GM12864 (cell line): Measurements from ENCODE around the gene SULT2A1.
"Not testable (repeated sequence)": the region's sequence is repeated elsewhere in the genome, so short reads cannot be mapped to it uniquely, and the experiment has no call there.

ENCODE experiments used
- DNase-seq: peaks from one replicate; pipeline ENCODE4 v3.0.0-alpha.2; 2011; ENCODE audit warnings: low read depth
- H3K4me3 ChIP-seq: 2 replicates; pipeline ENCODE4 v1.5.1; 2011; ENCODE audit warnings: mild to moderate bottlenecking, low read depth, low read length, control low read depth
- CTCF ChIP-seq: IDR thresholded peaks from 2 replicates; pipeline ENCODE4 v1.5.1; 2011; ENCODE audit warnings: low read depth, mild to moderate bottlenecking, moderate library complexity, low read length, control low read depth, inconsistent platforms; ENCODE audit errors: missing control alignments

Gene SULT2A1, protein sequence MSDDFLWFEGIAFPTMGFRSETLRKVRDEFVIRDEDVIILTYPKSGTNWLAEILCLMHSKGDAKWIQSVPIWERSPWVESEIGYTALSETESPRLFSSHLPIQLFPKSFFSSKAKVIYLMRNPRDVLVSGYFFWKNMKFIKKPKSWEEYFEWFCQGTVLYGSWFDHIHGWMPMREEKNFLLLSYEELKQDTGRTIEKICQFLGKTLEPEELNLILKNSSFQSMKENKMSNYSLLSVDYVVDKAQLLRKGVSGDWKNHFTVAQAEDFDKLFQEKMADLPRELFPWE

DNA sequence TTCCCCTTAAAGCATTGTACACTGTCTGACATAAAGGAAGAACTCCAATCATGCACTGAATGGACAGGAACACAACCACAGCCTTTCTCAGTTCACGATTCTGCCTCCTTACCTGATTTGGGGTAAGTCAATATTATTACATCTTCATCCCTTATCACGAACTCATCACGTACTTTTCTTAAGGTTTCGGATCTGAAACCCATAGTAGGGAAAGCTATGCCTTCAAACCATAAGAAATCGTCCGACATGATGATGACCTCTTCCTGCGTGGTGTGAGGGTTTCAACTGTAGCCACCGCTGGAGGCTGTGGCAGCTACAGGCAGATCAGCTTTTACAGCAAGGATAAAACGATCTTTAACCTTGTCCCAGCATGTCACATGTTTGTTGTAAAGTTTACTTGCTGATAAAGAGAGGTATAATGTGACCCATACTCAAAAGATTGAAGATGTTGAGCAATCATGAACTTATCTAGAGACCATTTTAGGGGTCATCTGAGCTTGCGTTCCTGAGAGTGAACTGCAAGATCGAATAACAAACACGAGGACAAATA, at the start of gene SULT2A1:
SULT2A1 (minus strand) TSS at position 306 of the 550 bp plus-strand sequence; CDS start at position 248, 58 bp downstream.
- no peak within 1 kb of the TSS for H3K4me3 ChIP-seq
- DNase-seq: no peak
- no peak for TF ChIP-seq CTCF

- not testable (repeated sequence) for H3K4me3 ChIP-seq, DNase-seq
Observed at GRCh38 chr19:47928581-47928980, 42.5 kb upstream of the SULT2A1 start.

GRCh38 chr19:47920107-47920506, 34.0 kb upstream of the SULT2A1 start:
- DNase-seq, H3K4me3 ChIP-seq: not testable (repeated sequence)

- not testable (repeated sequence) for DNase-seq, H3K4me3 ChIP-seq
Observed at GRCh38 chr19:47910191-47910590, 24.1 kb upstream of the SULT2A1 start.

- DNase-seq, H3K4me3 ChIP-seq: not testable (repeated sequence)
Observed at GRCh38 chr19:47909350-47909749, 23.2 kb upstream of the SULT2A1 start.

DNA sequence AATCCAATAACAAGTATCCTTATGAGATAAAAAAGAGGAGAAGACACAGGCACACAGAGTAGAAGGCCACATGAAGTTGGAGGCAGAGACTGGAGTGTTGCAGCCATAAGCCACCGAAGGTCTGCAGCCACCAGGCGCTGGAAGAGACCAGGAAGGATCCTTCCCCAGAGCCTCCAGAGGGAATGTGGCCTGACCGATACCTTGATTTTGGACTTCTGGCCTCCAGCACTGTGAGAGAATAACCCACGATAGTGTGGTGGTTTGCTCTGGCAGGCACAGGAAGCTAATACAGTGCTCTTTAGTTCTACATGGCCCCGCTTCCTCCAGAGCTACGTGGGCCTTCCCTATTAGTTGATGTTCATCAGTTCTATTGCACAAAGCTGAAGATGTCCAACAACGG, 15.3 kb upstream of the SULT2A1 start:
- no peak overlapping the region for H3K4me3 ChIP-seq
- no peak for TF ChIP-seq CTCF
- no peak for DNase-seq

DNA sequence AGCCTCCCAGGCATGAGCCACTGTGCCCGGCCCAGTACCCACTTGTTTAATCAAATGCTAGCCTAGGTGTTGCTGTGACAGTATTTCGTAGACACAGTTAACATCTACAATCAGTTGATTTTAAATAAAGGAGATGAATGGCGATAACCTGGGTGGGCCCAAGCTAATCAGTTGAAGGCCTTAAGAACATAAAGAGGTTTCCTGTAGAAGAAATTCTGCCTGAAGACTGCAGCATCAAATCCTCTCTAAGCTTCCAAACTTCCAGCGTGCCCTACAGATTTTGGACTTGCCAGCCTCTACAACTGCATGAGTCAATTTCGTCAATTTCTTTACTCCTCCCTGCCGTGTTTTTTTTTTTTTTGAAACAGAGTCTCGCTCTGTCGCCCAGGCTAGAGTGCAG, 13.2 kb upstream of the SULT2A1 start:
- DNase-seq: no peak
- H3K4me3 ChIP-seq: no peak overlapping the region
- TF ChIP-seq CTCF: no peak

GRCh38 chr19:47897861-47898260, 11.7 kb upstream of the SULT2A1 start:
- DNase-seq: no peak

DNA sequence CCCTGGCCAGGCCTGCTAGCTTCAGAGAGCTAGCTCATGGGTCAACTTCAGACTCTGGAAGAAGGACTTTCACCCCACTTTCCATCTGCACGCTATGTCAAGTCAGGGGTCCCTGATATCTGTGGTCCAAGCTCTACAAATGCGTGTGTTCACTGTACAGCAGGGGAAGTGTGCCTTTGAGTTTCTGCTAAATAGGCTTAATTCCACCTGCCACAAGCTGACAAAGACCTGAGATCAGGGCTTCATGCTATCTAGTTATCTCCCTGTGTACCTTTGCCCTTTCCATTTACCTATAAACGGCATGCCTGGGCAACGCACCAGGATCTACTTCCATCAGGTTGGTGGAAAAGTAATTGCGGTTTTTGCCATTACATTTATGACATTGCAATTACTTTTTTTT, 10.7 kb upstream of the SULT2A1 start:
- no peak overlapping the region for H3K4me3 ChIP-seq
- DNase-seq: no peak
- no peak for TF ChIP-seq CTCF

More at GRCh38 chr19:47897861-47898260, 11.7 kb upstream of the SULT2A1 start:
- no peak overlapping the region for H3K4me3 ChIP-seq
- TF ChIP-seq CTCF: no peak
